C4-2B (cell line): ENCODE measurements around the gene LTB4R2.
"Not testable (repeated sequence)": the region's sequence is repeated elsewhere in the genome, so short reads cannot be mapped to it uniquely, and the experiment has no call there.

ENCODE experiments used
- H3K27ac ChIP-seq: fragments of 450-650 bp; 2 replicates; pipeline ENCODE4 v1.5.1; 2017
- CTCF ChIP-seq: fragments of 450-650 bp; conservative IDR thresholded peaks from 2 replicates; pipeline ENCODE4 v1.5.1; 2017; ENCODE audit warnings: mild to moderate bottlenecking
- ZFX ChIP-seq: fragments of 450-650 bp; IDR thresholded peaks from 2 replicates; pipeline ENCODE4 v1.6.1; 2017

Gene LTB4R2

DNA sequence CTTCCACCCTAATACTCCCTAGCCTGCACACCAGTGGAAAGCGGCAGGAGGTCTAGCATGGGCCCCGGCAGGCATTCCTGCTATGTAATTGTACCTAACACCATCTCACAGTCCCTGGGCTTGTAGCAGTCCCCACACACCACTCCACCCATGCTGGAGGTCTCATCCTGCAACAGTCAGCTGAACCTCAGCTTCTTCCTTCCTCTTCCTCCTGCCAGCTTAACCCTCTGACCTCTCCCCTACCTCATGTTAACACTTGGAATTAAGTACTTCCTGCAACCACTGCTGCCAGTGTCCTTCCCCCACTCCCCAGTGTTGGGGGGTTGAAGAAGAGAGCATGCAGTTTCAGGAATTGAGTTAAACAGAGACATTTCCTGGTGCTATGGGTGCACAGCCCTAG is 17.4 kb downstream of the LTB4R2 start:
- TF ChIP-seq CTCF (no peak), ZFX (no peak)
- H3K27ac ChIP-seq: no peak overlapping the region

DNA sequence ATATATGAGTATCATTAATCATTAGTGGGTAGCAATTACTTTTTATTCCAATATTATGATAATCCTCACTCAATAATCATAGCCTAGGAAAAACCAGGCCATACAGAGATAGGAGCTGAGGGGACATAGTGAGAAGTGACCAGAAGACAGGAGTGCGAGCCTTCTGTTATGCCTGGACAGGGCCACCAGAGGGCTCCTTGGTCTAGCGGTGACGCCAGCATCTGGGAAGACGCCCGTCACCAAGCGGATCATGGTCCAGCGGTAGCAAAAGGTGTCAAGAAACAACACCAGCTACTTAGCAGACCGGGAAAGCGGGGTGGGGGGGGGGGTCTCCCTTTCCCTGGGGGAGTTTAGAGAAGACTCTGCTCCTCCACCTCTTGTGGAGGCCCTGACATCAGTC is 18.0 kb downstream of the LTB4R2 start:
- TF ChIP-seq CTCF: peak; percentile 75
- not testable (repeated sequence) for H3K27ac ChIP-seq

- H3K27ac ChIP-seq: no peak overlapping the region
- TF ChIP-seq ZFX: no peak
- no peak for TF ChIP-seq CTCF
Observed at GRCh38 chr14:24329073-24329663, 19.2 kb downstream of the LTB4R2 start.

- TF ChIP-seq ZFX (no peak), CTCF (no peak)
- H3K27ac ChIP-seq: no peak overlapping the region
Observed at GRCh38 chr14:24329736-24330135, 19.8 kb downstream of the LTB4R2 start.

DNA sequence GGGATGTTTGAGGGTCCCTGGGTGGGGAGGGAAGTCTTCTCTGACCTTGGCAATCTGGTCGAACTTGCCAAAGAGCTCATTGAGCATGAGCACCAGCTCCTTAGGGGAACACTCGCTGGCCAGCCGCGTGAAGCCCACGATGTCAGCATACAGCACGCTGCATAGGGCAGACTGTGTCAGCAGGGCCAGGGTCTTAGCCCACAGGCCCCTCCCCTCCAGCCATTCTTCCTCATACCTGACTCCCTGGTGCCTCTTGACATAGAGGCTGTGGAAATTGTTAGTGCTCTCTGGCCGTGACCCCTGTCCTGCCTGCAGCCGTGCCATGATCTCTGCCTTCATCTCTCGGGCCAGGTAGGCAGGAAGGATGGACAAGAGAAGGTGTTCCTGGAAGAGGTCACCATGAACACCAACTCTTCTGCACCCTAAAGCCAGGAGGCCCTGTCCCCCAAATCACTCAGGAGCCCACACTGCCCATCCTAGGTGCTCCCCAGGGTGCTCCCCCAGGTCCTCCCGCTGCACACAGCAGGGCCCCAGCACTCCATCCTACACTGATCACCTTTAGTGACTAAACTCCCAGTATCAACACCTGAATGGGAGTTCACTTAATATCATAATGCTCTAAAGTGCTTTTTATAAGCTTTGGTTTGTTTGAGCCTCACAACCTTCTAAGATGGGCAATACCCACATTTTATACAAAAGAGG is 21.2 kb downstream of the LTB4R2 start:
- no peak overlapping the region for H3K27ac ChIP-seq
- no peak for TF ChIP-seq CTCF
- no peak for TF ChIP-seq ZFX

- H3K27ac ChIP-seq: no peak overlapping the region
- TF ChIP-seq ZFX (no peak), CTCF (no peak)
Observed at GRCh38 chr14:24331731-24332267, 21.9 kb downstream of the LTB4R2 start.

GRCh38 chr14:24332268-24332993 is 22.5 kb downstream of the LTB4R2 start:
- no peak for TF ChIP-seq ZFX
- TF ChIP-seq CTCF: peak; percentile 72

More at GRCh38 chr14:24332268-24332993, 22.5 kb downstream of the LTB4R2 start:
- no peak overlapping the region for H3K27ac ChIP-seq
